Stimulated activated CD4-positive, alpha-beta T cell treated with anti-CD3 and anti-CD28 coated beads, Interleukin-4, amount 100 ng/mL, for 4 hours (primary cell): ENCODE measurements around the gene PIR.
A peak's percentile ranks its signal among the peaks of the same experiment; 100 is the strongest.

ENCODE experiments used
- DNase-seq, 2 experiments: peaks; one replicate each; pipeline ENCODE4 v3.0.0-alpha.2; 2020

The PIR gene

GRCh38 chrX:15343075-15343476, 150.1 kb downstream of the PIR start:
- DNase-seq = no peak

- DNase-seq = no peak
These were observed 152.3 kb downstream of the PIR start for GRCh38 chrX:15340867-15341266.

- peak in 1 of 2 experiments; percentile 32 for DNase-seq
These were observed 157.1 kb downstream of the PIR start for GRCh38 chrX:15336023-15336413.

- peak; percentile 79 to 91 for DNase-seq
These were observed 157.8 kb downstream of the PIR start, which contains the start of gene PIGA for GRCh38 chrX:15335135-15336022. TSS of gene PIGA (minus strand) at chrX:15335523. CDS start at chrX:15331930, 3,593 bp downstream.
